Stimulated activated CD8-positive, alpha-beta memory T cell treated with anti-CD3 and anti-CD28 coated beads, Interleukin-15, amount 100 ng/mL, for 48 hours (primary cell): Measurements from ENCODE around the gene ANKS1B.

Experiments used
- DNase-seq, 2 donors: peaks; one replicate each; pipeline ENCODE4 v3.0.0-alpha.2; 2020; ENCODE audit warnings: low read depth in 2 of 2

The ANKS1B gene

GRCh38 chr12:99128246-99128802 lies 856.4 kb downstream of the ANKS1B start:
- no peak for DNase-seq

GRCh38 chr12:99122959-99123358 lies 861.8 kb downstream of the ANKS1B start:
- DNase-seq: no peak

- DNase-seq: no peak
Observed at GRCh38 chr12:99122496-99122895, 862.2 kb downstream of the ANKS1B start.

- DNase-seq: no peak
Observed at GRCh38 chr12:99121546-99121945, 863.2 kb downstream of the ANKS1B start.

GRCh38 chr12:99119943-99120342 lies 864.8 kb downstream of the ANKS1B start:
- no peak for DNase-seq

GRCh38 chr12:99119449-99119848 lies 865.3 kb downstream of the ANKS1B start:
- DNase-seq: no peak

GRCh38 chr12:99111600-99111999 lies 873.1 kb downstream of the ANKS1B start:
- DNase-seq: no peak

GRCh38 chr12:99110868-99111267 lies 873.9 kb downstream of the ANKS1B start:
- DNase-seq: no peak

GRCh38 chr12:99110212-99110611 lies 874.5 kb downstream of the ANKS1B start:
- DNase-seq: no peak

- no peak for DNase-seq
Observed at GRCh38 chr12:99108924-99109323, 875.8 kb downstream of the ANKS1B start.

- no peak for DNase-seq
Observed at GRCh38 chr12:99099786-99100185, 885.0 kb downstream of the ANKS1B start.

GRCh38 chr12:99097171-99097570 lies 887.6 kb downstream of the ANKS1B start:
- DNase-seq: no peak

GRCh38 chr12:99093166-99093565 lies 891.6 kb downstream of the ANKS1B start:
- no peak for DNase-seq

- no peak for DNase-seq
Observed at GRCh38 chr12:99092100-99092851, 892.5 kb downstream of the ANKS1B start.

- no peak for DNase-seq
Observed at GRCh38 chr12:99087278-99087677, 897.5 kb downstream of the ANKS1B start.

GRCh38 chr12:99079811-99080210 lies 904.9 kb downstream of the ANKS1B start:
- no peak for DNase-seq

GRCh38 chr12:99068993-99069747 lies 915.6 kb downstream of the ANKS1B start:
- no peak for DNase-seq

- no peak for DNase-seq
Observed at GRCh38 chr12:99067171-99067785, 917.5 kb downstream of the ANKS1B start.

- no peak for DNase-seq
Observed at GRCh38 chr12:99066726-99067125, 918.0 kb downstream of the ANKS1B start.

- no peak for DNase-seq
Observed at GRCh38 chr12:99063182-99063581, 921.6 kb downstream of the ANKS1B start.

- no peak for DNase-seq
Observed at GRCh38 chr12:99059824-99060511, 924.8 kb downstream of the ANKS1B start.

- DNase-seq: no peak
Observed at GRCh38 chr12:99057670-99058069, 927.1 kb downstream of the ANKS1B start.
